Small intestine (tissue), 7 donors: Measurements from ENCODE around the gene IL1R2. TPM values are rescaled to one million over a fixed set of nuclear protein-coding genes. Genes with fewer than 3 reads are reported as not detected.

Experiments
- DNase-seq, 2 donors: peaks; one replicate each; pipeline versions ENCODE4 v3.0.0 to v3.0.0-alpha.2; 2013
- FAIRE-seq: peaks from 2 replicates; lab custom pipeline; 2012; peaks lifted over from hg19 to GRCh38; lab: Jason Lieb, UNC
- H3K27ac ChIP-seq, 3 donors: one replicate each; pipeline ENCODE4 v1.5.1; 2013; ENCODE audit warnings: low read length in 2 of 3, mild to moderate bottlenecking in 2 of 3, control low read depth in 1 of 3, inconsistent platforms in 1 of 3, low read depth in 1 of 3, moderate library complexity in 1 of 3
- H3K27me3 ChIP-seq, 3 donors: one replicate each; pipeline ENCODE4 v1.6.1; 2013; ENCODE audit warnings: low read length in 3 of 3, inconsistent platforms in 1 of 3; ENCODE audit not compliant: control insufficient read depth in 3 of 3, insufficient read depth in 3 of 3
- H3K36me3 ChIP-seq, 3 donors: one replicate each; pipeline ENCODE4 v1.6.1; 2013; ENCODE audit warnings: low read length in 3 of 3, inconsistent platforms in 1 of 3, low read depth in 1 of 3, mild to moderate bottlenecking in 1 of 3, moderate library complexity in 1 of 3; ENCODE audit not compliant: control insufficient read depth in 3 of 3, insufficient read depth in 2 of 3
- H3K4me1 ChIP-seq, 3 donors: one replicate each; pipeline ENCODE4 v1.6.1; 2013; ENCODE audit warnings: low read length in 2 of 3, inconsistent platforms in 1 of 3, low read depth in 1 of 3, mild to moderate bottlenecking in 1 of 3, moderate library complexity in 1 of 3; ENCODE audit not compliant: control insufficient read depth in 3 of 3, insufficient read depth in 2 of 3
- H3K4me3 ChIP-seq, 3 donors: one replicate each; pipeline ENCODE4 v1.5.1; 2013; ENCODE audit warnings: low read length in 3 of 3, control low read depth in 1 of 3, inconsistent platforms in 1 of 3, low read depth in 1 of 3, mild to moderate bottlenecking in 1 of 3, moderate library complexity in 1 of 3
- H3K9me3 ChIP-seq, 2 donors: one replicate each; pipeline ENCODE4 v1.6.1; 2013; ENCODE audit warnings: low read depth in 1 of 2, low read length in 1 of 2; ENCODE audit not compliant: control insufficient read depth in 2 of 2, insufficient read depth in 1 of 2
- WGBS, 3 donors: extraction: QIAGEN DNeasy Blood & Tissue Kit; methylation state at CpG; one replicate each; pipeline ENCODE4 v1.1.7; 2013; 5-methylcytosine and 5-hydroxymethylcytosine counted together
- polyA plus RNA-seq, 4 donors: library from polyadenylated mRNA; stranded (reverse) in 3 of 4; unstranded in 1 of 4; fragments of 200-250 nt in 3 of 4; fragments of 120-200 nt in 1 of 4; gene quantifications; one replicate each; pipeline versions ENCODE4 v1.2.1 to v1.2.3, GENCODE V29; 2013
- donor health status: healthy with polysubstance abuse.
- donor health status: control.
- donor health status: control.
- donor health status: Bipolar disorder and iron deficiency.
- donor health status: healthy.

IL1R2 gene
- polyA plus RNA-seq, 4 donors: 1.5 to 5.2 (median 2.7) TPM

DNA sequence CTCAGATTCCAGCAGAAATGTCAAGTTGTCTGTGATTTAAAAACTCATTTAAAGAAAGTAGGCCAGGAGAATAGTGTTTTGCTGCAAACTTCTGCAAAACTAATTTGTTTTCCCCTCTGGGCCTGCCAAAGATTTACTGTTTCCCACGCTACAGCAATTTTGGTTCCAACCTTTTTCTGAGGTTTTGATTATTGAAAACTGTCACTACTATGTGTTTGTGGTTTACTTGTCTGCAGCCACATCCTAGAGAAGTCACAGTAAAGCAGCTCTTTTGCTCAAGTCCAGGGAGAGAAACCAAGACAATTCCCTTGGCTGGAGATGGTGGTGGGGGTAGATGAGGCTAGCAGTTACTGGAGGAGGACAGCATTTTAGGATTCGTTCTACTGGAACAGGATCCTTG, 12.8 kb downstream of the IL1R2 start:
- no peaks in the 10 kb centered on the region for H3K36me3 ChIP-seq
- no peak overlapping the region for H3K4me3 ChIP-seq
- H3K27ac ChIP-seq: no peak overlapping the region
- H3K27me3 ChIP-seq: no peaks in the 10 kb centered on the region
- FAIRE-seq (no peak), DNase-seq (no peak)
- no peaks in the 10 kb centered on the region for H3K9me3 ChIP-seq
- WGBS, 3 donors: 59 to 76% (median 68%) methylated on average over 2 of the region's 2 CpGs
- peaks cover 0 to 4% (median 0%) of the 10 kb centered on the region in 3 donors for H3K4me1 ChIP-seq

DNA sequence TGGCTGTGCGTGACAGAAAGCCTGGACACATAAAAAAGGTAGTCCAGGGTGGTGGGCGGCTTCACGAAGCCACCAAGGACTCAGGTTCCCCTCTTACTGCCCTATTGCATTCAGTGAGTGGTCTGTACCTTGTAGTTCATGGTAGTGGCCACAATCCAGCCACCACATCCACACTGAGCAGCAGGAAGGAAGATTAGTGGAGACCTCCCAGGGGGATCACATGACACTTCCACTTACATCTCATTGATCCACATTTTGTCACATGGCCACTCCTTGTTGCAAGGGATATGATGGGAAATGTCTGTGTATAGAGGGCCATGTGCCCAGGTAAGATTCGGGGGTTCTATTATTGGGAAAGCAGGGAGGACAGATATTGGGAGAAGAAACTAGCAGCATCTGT, 13.7 kb downstream of the IL1R2 start:
- FAIRE-seq (no peak), DNase-seq (no peak)
- WGBS, 3 donors: 92 to 96% (median 93%) methylated on average over 4 of the region's 4 CpGs
- H3K27ac ChIP-seq: no peak overlapping the region
- H3K4me1 ChIP-seq: no peaks in the 10 kb centered on the region
- H3K27me3 ChIP-seq: no peaks in the 10 kb centered on the region
- no peaks in the 10 kb centered on the region for H3K9me3 ChIP-seq
- no peak overlapping the region for H3K4me3 ChIP-seq
- no peaks in the 10 kb centered on the region for H3K36me3 ChIP-seq

DNA sequence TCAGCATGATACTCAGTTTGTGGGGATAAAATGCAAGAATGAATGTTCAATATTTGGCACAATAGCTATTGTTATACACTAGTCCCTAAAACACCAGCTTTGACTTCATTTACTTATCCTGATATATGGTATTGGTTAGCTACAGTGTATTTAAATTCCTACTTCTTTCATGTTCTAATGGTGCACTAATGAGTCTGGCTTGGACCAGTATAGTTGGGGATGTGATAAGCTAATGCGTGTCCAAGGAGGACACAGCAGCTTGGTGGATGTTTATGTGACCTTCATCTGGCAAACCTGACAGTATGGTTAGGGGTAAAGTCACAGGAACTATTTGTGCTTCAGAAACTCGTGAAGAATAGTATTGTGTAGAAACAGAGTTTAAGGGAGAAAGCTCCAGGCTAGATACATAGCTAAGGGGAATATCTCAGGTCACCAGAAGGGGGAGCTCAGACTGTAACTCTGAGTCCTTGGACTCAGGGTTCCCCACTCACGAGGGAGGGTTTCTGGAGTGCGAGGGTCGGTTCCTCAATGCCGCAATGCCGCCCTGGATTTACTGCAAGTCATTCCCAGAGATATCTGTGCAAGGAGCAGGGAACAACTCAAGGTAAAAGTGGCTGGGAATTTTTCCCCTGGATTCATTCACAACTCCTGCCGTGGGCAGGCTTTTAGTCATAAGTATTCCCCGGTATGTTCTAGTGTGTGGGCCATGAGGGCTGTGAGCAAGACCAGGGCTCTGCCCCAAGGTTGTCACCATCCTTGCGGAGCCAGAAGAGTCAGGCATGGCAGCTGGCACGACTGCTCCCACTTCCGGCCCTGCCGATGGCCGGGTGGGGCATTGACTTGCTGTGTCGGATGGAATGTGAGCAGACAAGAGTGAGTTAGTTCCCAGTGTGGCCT, 14.5 kb downstream of the IL1R2 start:
- DNase-seq (peak; percentile 33 to 74), FAIRE-seq (no peak)
- 58 to 64% (median 63%) methylated on average over 15 of the region's 15 CpGs for WGBS, 3 donors
- Histone ChIP-seq H3K9me3 (no peaks in the 10 kb centered on the region), H3K4me1 (no peaks in the 10 kb centered on the region), H3K27me3 (no peaks in the 10 kb centered on the region), H3K4me3 (no peak overlapping the region), H3K36me3 (no peaks in the 10 kb centered on the region), H3K27ac (no peak overlapping the region)

DNA sequence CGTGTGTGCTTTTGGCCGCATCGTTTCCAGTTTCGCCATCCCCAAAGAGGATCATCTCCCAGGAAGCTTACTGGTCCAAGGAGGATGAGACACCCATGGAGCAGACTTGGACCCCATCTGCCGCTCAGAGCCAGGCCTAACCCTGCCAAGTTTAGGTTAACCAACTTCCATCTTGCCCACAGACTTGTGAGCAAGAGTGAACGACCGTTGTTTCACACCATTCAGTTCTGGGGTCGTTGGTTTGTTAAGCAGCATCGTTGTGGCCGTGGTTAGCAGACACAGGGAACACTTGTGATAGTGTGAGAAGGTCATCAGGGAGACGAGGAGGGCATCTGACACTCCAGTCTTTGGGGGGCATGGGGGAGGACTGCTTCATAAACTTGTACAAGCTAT, 15.1 kb downstream of the IL1R2 start:
- no peak overlapping the region for H3K4me3 ChIP-seq
- no peak overlapping the region for H3K27ac ChIP-seq
- no peaks in the 10 kb centered on the region for H3K27me3 ChIP-seq
- H3K4me1 ChIP-seq: no peaks in the 10 kb centered on the region
- WGBS, 3 donors: 71 to 79% (median 78%) methylated on average over 11 of the region's 11 CpGs
- no peaks in the 10 kb centered on the region for H3K9me3 ChIP-seq
- H3K36me3 ChIP-seq: no peaks in the 10 kb centered on the region
- DNase-seq (no peak), FAIRE-seq (no peak)

DNA sequence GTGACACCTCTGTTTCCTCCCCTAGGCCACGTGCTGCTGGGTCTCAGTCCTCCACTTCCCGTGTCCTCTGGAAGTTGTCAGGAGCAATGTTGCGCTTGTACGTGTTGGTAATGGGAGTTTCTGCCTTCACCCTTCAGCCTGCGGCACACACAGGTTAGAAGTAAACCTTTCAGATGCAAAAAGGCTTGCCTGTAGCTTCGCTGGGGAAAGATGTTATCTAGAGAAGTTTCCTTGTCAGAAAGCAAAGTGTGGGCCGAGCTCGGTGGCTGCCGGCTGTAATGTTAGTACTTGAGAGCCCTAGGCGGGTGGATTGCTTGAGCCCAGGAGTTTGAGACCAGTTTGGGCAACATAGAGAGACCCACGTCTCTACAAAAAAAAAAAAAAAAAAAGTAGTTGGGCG, 16.7 kb downstream of the IL1R2 start:
- FAIRE-seq: no peak
- H3K4me1 ChIP-seq: no peaks in the 10 kb centered on the region
- WGBS, 3 donors: 88 to 90% (median 90%) methylated on average over 12 of the region's 12 CpGs

DNA sequence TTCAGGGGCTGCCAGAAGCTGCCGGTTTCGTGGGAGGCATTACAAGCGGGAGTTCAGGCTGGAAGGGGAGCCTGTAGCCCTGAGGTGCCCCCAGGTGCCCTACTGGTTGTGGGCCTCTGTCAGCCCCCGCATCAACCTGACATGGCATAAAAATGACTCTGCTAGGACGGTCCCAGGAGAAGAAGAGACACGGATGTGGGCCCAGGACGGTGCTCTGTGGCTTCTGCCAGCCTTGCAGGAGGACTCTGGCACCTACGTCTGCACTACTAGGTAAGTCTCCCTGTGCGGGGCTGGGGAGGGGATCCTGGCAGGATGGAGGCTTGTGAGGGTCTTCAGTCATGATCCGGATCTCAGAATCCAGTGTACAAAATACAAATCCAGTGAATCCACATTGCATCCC, 17.8 kb downstream of the IL1R2 start:
- Histone ChIP-seq H3K9me3 (no peaks in the 10 kb centered on the region), H3K27me3 (no peaks in the 10 kb centered on the region), H3K27ac (no peak overlapping the region), H3K4me1 (no peaks in the 10 kb centered on the region), H3K4me3 (no peak overlapping the region), H3K36me3 (no peaks in the 10 kb centered on the region)
- 87 to 93% (median 91%) methylated on average over 10 of the region's 10 CpGs for WGBS, 3 donors
- DNase-seq (no peak), FAIRE-seq (no peak)

More for the DNA sequence above, 16.7 kb downstream of the IL1R2 start:
- H3K4me3 ChIP-seq: no peak overlapping the region
- no peaks in the 10 kb centered on the region for H3K9me3 ChIP-seq
- H3K27ac ChIP-seq: no peak overlapping the region
- H3K27me3 ChIP-seq: no peaks in the 10 kb centered on the region
- H3K36me3 ChIP-seq: no peaks in the 10 kb centered on the region
- no peak for DNase-seq

DNA sequence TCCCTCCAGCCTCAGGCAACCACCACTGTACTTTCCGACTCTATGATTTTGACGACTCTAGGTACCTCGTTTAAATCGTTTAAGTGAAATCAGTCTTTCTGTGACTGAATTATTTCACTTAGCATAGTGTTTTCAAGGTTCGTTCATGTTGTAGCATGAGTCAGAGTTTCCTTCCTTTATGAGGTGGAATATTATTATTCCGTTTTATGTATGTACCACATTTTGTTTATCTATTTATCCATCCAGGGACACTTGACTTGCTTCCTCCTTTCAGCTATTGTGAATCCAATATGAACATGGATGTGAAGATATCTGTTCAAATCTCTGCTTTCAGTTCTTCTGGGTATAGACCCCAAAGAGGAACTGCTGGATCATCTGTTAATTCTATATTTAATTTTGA, 19.1 kb downstream of the IL1R2 start:
- H3K4me3 ChIP-seq: no peak overlapping the region
- no peak for FAIRE-seq
- DNase-seq: no peak
- H3K27ac ChIP-seq: no peak overlapping the region
- H3K36me3 ChIP-seq: no peaks in the 10 kb centered on the region
- H3K9me3 ChIP-seq: no peaks in the 10 kb centered on the region
- WGBS, 3 donors: 65 to 87% (median 69%) methylated on average over 6 of the region's 6 CpGs
- no peaks in the 10 kb centered on the region for H3K27me3 ChIP-seq
- no peaks in the 10 kb centered on the region for H3K4me1 ChIP-seq

DNA sequence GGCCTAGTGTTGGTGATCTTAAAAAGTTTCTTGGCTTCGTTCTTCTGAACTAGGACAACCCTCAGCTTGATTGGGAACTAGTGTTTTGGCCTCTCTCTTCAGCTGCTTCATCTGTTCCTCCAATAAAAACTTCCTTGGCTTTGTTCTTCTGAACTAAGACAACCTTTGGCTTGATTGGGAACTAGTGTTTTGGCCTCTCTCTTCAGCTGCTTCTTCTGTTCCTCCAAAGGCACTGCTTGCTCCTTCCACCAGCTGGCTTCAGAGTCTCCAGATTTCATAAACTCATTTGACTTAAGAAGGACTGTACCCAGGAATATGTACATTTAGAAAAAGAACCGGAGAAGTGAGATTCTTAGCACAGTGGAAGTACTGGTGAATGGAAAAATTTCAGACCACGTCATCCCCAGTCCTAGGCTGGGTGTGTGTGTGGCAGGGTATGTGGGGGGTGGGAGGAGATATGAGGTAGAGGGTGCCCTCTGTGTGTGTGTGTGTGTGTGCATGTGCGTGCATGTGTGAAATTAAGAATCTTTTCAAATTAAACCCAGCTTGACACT, 20.4 kb downstream of the IL1R2 start:
- Histone ChIP-seq H3K9me3 (no peaks in the 10 kb centered on the region), H3K36me3 (no peaks in the 10 kb centered on the region), H3K27me3 (no peaks in the 10 kb centered on the region), H3K4me1 (no peaks in the 10 kb centered on the region), H3K27ac (no peak overlapping the region), H3K4me3 (no peak overlapping the region)
- DNase-seq (no peak), FAIRE-seq (no peak)
- WGBS, 3 donors: 77 to 86% (median 82%) methylated on average over 4 of the region's 4 CpGs
